GM20000 (cell line): ENCODE data around the gene FMO5.

ENCODE experiments used
- DNase-seq: peaks from one replicate; pipeline ENCODE4 v3.0.0; 2012; ENCODE audit warnings: low spot score
- TF ChIP-seq, protein P1 (sequence below): IDR thresholded peaks from 2 replicates; pipeline ENCODE4 v1.5.1; 2012; ENCODE audit warnings: mild to moderate bottlenecking, control low read depth; ENCODE audit errors: extremely low read depth, missing control alignments

Gene FMO5

DNA sequence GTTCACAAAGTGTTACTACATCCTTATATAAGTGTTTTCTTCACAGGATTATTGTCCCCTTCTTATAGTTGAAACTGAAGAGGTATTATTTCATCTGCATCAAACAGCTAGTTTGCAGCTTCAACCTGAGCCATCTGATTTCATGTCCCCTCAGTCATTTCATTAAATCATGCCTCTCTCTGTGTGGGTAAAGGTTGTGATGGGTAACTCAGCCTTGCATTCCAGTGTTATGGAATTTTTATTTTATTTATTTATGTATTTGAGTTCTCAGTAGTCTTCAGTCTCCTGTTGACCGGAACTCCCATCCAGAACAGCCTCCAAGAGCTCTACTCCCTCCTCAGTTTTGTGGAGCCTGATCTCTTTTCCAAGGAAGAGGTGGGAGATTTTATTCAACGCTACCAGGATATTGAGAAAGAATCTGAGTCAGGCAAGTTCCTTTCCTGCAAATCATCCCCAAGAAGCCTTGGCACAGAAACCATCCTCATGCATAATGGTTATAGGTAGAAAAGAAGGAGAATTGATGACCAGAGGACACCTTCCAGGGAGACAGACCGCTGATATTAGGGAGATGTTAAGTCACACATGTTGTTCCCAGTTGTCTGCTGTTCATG is 39.1 kb upstream of the FMO5 start:
- TF ChIP-seq, protein P1, sequence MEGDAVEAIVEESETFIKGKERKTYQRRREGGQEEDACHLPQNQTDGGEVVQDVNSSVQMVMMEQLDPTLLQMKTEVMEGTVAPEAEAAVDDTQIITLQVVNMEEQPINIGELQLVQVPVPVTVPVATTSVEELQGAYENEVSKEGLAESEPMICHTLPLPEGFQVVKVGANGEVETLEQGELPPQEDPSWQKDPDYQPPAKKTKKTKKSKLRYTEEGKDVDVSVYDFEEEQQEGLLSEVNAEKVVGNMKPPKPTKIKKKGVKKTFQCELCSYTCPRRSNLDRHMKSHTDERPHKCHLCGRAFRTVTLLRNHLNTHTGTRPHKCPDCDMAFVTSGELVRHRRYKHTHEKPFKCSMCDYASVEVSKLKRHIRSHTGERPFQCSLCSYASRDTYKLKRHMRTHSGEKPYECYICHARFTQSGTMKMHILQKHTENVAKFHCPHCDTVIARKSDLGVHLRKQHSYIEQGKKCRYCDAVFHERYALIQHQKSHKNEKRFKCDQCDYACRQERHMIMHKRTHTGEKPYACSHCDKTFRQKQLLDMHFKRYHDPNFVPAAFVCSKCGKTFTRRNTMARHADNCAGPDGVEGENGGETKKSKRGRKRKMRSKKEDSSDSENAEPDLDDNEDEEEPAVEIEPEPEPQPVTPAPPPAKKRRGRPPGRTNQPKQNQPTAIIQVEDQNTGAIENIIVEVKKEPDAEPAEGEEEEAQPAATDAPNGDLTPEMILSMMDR: no peak
- DNase-seq: no peak

DNA sequence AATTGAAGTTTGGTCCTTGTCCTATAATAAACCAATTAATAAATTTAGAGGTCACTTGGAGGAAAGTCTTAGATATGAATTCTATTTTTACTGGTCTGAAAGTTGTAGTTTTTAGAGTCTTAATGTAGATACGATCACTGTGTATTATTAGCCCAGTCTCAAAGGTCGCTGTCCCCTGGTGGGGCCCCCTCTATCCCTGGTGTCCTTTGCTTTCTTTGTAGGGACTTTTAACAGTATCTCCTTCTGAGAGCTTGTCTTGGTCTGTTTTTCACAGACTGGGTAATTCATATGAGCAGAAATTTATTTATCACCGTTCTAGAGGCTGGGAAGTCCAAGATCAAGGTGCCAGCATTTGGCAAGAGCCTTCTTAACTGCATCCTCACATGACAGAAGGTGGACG is 35.8 kb upstream of the FMO5 start:
- TF ChIP-seq, protein P1: no peak
- no peak for DNase-seq

DNA sequence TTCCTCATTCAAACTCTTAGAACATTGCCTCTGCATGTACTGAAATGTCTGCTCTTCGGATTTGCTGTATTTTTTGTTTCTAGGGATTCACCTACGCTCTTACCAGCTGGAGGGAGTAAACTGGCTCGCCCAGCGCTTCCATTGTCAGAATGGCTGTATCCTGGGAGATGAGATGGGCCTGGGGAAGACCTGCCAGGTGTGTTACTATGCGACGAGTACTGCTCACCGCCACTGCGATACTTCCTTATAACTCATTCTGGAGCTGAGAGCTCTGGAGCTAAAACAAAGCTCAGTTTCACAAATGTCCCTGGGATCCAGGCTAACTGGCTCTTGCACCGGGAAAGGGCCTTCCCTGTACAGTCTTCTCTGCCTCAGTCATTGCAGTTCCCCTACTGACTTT is 27.4 kb upstream of the FMO5 start:
- no peak for DNase-seq
- TF ChIP-seq, protein P1: no peak

DNA sequence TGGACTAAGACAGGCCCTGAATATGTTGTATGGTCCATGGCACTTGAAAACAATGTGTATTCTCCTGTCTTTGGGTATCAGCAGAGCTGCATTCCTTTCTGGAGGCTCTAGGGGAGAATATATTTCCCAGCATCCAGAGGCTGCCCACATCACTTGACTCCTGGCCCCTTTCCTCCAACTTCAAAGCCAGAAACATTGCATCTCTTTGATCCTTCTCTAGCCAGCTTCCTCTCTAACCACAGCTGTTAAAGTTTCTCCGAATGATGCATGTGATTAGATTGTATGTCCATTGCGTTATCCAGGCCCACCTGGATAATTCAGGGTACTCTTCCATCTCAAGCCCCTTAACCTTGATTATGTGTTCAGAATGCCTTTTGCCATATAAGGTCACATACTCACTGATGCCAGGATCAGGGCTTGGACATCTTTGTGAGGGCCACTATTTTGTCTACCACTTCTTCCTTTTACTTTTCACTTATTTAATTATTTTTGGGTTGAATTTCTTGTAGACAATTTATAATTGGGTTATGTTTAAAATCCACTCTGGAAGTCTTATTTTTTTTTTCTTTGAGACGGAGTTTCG is 22.6 kb upstream of the FMO5 start:
- TF ChIP-seq, protein P1: no peak
- no peak for DNase-seq

DNA sequence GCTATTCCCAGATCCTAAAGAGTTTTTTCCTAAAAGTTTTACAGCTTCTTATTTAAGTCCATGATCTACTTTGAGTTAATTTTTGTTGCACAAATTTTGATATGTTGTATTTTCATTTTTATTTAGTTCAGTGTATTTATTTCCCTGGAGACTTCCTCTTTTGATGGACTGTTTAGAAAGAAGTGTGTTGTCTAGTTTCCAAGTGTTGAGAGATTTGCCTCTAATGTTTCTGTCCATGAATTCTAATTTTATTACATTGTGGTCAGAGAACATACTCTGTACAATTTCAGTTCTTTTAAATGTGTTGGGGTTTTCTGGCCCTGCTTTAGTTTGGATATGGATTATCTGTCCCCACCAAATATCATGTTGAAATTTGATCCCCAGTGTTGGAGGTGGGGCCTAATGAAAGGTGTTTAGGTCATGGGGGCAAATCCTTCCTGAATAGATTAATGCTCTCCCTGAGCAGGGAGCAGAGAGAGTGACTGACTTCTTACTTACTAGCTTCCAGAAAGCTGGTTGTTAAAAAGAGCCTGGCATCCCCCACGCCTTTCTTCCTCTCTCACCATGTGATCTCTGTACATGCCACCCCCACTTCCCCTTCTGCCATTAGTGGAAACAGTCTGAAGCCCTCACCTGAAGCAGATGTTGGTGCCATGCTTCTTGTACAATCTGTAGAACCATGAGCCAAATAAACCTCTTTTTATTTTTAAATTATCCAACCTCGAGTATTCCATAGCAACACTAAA is 21.9 kb upstream of the FMO5 start:
- TF ChIP-seq, protein P1: no peak
- DNase-seq: no peak

DNA sequence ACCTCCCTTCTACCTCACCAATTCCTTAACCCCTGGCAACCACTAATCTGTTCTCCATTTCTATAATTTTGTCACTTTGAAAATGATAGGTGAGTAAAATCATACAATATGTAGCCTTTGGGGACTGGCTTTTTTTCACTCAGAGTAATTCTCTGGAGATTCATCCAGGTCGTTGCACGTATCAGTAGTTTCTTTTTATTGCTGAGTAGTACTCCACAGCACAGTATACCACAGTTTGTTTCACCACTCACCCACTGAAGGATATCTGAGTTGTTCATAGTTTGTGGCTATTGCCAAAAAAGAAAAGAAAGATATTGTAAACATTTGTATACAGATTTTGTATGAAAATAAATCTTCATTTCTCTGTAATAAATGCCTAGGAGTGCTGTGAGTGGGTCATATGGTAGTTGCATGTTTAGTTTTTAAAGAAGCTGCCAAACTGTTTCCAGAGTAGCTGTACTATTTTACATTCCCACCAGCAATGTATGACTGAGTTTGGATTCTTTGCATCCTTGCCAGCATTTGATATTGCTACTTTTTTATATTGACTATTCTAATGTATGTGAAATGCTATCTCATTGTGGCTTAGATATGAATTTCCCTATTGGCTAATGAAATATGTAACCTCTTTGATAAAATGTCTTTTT is 21.0 kb upstream of the FMO5 start:
- DNase-seq: no peak
- TF ChIP-seq, protein P1: no peak

DNA sequence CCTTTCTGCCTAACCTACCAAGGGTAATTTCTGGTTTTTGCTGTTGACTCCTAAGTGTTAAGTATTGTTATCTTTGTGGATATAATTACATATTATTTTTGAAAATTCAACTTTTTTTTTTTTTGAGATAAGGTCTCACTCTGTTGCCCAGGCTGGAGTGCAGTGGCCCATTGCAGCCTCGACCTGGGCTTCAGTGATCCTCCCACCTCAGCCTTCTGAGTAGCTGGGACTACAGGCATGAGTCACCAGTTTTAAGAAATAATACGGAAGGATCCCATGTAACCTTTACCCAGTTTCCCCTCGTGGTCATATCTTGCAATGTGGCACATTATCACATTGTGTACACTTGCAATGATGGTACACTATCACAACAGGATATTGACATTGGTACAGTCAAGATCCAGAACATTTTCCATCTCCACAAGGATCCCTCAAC is 20.5 kb upstream of the FMO5 start:
- DNase-seq: no peak
- TF ChIP-seq, protein P1: no peak
